AG08396 (cell line): ENCODE data around the gene RTN4R.

ENCODE experiments used
- DNase-seq: peaks from one replicate; pipeline ENCODE4 v3.0.0; 2012; ENCODE audit warnings: low spot score, mixed read lengths

The RTN4R gene

DNA sequence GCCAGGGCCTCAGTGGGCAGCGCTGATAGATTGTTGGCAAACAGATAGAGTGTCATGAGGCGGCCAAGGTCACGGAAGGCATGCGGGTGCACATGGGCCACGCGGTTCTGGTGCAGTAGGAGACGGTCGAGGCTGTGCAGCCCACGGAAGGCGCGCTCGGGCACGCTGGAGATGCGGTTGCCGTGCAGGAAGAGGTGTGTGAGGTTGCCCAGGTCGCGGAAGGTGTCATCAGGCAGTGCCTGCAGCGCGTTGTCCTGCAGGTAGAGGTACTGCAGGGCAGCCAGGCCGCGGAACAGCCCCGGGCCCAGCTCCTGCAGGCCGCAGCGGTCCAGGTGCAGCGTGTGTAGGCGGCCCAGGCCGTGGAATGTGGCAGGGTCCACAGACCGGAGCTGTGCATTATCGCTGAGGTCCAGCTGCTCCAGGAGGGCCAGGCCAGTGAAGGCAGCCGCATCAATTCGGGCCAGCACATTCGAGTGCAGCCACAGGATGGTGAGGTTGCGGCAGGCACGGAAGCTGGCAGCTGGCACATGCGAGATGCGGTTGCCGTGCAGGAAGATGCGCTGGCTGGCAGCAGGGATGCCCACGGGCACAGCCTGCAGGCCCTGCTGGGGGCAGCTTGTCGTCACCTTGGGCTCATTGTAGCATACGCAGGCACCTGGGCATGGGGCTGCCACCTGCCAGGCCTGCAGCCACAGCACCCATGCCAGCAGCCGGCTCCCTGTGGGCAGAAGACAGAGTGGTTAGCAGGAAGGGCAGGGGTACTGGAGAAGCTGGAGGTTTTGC is 25.5 kb downstream of the RTN4R start:
- DNase-seq: no peak

DNA sequence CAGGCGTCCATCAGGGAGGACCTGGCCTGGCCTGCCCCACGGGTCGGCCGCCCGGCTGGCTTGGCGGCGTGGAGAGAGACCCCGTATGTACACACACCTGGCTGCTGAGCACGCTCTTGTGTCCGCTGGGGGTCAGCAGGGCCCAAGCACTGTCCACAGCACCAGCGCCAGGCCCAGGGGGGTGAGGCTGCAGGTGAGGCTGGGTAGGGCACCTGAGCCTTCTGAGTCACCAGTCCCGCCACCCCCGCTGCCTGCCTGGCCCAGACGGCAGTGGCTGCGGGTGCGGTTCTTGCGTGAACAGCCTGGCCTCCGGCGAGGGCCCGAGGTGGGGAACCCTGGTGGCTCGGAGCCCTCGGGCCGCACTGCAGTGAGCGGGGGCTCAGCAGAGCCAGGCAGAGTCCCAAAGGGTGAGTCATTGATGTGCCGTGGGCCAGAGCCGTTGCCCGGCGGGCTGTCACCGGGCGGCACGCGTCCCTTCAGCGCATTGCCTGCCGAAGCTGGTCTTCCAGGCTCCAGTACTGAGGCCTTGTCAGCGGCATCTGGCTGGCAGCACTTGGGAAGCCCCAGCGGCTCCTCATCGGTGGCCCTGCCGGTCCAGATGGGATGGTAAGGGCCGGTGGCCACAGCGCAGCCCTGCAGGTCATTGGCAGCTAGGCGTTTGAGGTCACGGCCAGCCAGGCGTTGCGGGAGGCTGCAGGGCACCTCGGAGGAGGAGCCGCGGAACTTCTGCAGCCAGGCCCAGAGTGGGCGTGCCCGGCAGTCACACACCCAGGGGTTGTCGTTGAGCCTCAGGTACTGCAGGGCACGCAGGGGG is 26.3 kb downstream of the RTN4R start:
- no peak for DNase-seq

DNA sequence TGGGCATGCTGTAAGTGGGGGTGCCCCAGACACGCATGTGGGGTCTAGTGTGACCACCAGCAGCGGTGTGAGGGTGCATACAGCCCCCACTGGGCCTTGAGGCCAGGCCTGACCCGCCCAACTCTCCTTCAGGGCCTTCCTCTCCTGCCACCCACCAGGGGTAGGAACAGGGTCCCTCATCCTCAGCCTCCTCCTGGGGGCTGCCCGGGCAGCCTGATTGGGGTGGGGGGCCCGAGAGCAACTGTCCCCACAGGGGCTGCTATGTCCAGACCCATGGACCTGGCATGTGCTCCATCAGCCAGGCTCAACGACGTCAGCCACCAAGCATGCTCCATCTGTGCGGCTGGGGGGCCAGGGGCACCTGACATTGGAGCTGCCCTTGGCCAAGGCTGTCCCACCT is 27.2 kb downstream of the RTN4R start:
- DNase-seq: no peak

DNA sequence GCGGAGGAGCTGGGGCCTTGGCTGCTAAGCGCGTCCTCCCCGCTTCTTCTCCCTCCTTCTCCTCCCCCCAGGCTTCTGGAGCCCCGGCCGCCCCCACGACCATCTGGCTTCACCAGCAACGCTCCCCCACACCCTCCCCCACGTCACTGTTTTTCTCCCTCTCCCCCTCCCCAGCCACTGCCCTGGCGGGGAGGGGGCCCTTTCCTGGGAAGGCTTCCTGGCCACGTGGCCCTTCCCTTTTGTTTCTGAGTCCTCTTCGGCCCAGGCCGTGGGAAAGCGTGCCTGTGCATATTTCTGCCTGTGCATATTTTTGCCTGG is 27.7 kb downstream of the RTN4R start:
- no peak for DNase-seq

DNA sequence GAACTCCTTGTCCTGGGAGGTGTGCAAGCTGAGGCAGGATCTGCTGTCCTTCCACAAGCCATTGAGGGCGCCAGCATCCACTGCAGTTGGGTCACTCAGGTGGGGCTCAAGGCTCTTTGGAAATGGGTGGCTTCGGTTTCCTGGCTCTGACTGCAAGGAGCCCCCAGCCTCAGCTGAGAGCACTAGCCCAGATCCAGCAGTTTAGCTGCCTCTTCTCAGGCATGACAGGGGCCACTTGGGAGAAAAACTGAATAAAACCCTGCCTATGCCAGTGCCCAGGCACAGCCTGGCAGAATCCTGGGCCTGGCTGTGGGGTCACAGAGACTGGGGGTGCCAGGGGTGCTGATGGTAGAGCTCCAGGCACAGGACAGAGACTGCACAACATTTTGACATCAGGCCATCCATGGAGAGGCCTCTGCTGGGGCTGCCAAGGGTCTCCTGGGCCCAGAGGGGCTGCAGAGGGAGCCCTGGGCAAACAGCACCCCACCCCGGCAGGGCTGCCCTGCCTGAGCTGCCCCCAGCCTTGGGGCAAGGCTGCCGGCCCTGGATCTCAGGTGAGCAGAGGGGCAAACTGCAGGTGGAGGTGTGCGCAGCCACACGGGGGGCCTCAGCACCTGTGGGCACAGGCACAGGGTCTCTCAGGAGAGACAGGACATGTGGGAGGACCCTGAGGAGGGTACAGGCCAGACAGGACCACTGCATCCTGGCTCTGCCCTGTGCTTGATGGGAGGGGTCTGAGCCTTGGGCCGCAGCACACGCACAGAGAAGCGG is 28.3 kb downstream of the RTN4R start:
- DNase-seq: no peak

DNA sequence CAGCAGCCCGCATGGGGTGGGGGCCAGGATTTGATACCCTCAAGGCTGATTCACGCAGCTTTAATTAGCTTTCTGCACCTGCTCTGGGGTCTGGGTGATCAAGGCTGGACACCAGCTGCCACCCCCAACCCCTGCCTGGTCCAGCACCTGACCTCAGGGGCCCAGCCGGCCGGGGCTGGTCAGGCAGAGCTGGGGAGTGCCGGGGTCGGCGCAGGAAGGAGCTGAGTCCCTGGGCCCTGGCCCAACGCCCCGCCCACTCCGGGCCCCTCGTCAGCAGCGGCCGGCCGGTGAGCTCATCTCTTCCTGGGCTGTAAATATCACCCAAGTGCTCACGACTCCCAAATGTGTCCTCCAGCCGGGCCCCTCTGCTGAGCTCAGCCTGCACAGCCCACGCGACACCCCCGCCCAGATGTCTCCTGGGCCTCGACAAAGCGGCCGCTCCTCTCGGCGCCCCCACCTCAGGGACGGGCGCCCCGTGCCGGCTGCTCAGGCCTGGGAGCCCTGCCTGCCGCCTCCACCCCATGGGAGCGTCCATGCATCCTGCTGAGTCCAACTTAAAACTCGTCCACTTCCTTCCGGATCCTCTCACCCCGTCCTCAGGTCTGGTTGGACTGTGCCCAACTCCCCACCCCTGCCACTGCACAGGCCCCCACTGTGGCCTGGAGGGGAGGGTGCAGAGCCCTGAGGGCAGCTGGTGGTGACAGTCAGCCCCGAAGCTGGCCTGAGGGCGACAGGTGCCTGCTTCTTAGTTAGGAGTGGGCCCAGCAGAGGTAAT is 29.0 kb downstream of the RTN4R start:
- DNase-seq: peak; percentile 75

DNA sequence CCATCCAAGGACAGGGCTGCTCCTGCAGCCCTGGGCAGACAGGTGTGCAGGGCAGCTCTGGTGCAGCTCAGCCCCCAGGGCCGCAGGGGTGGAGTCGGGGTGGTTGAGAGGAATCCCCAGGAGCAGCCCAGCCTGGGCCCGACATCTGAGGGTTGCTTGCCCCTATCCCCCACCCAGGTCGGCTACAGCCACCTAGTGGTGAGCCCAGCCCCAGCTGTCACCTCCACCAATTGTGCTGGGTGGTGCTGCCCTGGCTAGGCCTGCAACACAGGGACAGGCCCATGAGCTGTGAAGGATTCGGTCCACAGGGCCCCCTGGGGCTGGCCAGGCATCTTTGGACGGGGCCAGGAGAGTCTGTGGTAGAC is 29.6 kb downstream of the RTN4R start:
- peak; percentile 61 for DNase-seq

DNA sequence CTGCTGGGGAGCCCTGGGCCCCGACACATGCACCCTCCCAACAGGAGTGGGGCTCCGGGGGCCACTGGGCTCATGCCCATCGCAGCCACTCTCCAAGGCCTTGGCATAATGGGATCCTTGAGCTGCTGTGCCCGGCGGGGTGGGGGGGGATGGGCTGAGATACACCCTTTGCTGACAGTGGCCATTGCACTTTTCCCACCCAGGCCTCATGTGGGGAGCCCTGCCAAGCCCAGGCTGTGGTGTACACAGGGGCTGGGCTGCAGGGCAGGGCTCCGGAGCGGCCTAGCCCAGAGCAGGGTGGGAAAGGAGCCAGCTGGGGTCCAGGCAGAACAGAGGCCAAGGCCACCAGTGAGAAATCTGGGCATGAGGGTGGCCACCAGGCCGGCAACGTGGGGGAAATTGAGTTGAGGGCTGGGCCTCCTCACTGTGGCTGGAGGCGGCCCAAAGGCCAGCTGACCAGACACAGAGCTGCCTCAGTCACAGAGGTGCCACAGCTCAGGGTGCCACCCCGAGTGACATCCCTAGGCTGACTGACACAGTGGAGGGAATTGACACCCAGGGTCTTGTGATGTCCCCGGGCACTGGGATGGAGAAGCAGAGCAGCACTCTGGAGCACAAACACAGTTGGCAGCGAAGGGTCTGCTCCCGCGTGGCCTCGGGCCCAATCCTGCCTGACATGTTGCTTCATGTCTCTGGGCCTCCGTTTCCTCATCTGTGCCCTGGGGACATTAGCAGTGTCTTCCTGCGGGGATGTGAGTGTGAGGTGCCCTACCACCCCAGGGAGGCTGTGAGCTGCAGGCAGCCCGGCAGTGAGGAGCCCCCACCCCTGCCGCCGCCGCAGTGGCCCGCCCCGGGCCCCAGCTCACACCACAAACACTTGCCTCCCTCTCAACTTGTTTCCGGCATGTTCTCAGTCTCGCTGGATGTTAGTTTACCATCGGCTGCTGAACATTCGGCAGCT is 30.4 kb downstream of the RTN4R start:
- DNase-seq: no peak

DNA sequence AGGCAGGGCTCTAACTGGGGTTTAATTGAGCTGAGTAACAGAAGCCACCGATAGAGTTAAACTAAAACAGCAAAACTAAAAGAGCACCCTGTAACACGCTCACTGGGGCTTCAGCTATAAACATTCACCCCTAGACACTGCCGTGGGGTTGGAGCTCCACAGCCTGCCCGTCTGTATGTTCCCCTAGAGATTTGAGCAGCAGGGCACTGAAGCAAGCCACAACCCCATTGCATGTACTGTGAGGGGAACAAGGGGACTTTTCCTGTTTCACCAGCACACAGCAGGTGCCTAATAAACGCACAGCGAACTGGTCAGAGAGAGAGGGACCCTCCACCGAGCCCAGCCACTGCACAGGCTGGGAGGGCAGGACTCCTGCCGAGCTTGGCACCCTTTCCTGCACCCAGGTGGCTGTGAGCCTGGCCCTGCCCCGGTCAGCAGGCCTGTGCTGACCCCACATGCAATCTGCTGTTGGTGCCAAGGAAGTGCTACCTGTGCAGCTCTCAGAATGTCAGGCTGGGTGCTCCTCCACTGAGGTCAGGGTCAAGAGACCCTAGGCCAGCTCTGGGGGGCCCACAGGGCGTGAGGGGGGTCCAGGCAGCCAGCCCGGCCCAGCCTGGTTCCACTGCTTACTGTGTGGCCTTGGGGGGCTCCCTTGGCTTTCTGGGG is 31.9 kb downstream of the RTN4R start:
- no peak for DNase-seq

DNA sequence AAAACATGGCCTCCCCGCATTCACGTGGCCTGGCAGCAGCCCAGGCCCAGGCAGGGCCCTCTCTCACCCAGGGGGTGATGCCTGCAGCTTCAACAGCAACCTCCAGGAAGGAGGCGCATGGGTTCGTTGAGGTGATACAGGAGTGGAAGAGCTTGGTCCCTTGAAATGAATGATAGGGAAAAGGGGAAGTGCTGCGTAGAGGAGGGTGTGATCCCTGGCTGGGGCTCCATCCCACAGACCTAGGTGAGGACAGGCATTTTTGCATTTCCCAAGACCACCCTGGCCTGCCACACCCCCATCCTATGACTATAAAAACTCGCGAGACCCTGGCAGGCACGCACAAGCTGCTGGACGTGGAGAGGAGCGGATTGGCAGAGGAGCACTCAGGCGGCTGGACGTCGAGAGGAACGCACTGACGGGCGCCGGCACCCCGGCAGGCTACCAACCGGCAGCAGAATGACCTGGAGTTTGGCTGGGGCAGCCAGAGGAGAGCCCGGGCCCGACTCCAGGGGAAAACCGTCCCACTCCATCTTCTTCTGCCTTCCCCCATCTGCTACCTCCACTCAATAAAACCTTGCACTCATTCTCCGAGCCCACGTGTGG is 32.6 kb downstream of the RTN4R start:
- no peak for DNase-seq

DNA sequence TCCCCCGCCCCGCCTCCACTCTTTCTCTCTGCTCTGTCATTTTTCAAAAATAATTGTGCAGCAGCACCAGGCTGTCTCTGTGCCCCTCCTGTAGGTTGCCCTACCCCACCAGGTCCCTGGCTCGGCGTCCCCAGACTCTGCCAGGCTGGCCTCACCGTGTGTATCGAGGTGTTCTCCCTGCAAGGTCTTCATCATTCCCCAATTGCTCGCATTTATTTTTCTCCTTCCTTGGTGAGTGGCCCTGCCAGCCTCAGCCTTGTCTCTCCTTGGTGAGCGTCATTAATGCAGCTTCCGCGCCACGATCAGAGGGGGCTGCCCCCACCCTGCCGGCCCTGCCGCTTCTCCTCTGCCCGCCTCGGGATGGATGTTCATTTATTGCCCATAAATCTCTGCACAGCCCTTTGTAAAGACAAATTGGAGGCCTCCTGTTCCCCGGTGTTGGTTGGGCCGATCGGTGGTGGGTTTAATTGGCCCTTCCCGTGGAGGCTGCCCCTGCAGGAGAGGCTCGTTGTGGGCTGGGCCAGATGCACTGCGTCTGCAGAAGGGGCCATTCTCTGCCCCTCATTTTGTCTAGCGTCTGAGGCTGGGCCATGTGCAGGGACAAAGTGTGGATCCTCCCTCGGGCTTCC is 33.2 kb downstream of the RTN4R start:
- DNase-seq: no peak

DNA sequence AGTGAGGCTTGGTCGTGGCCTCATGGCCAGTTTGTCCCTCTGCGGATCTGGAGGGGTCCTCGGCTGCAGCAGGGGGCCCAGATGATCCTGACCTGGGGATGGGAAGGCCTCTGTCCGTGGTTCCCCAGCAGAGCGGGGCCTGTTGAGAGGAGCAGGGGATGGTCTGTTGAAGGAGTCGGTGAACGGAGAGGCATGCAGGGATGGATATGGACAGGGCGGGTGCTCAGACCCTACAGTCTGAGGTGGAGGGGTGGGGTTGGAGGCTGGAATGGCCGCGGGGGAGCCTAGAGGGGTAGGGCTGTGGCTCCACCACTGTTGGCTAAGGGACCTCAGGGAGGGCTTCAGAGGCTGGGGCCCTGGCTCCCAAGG is 33.8 kb downstream of the RTN4R start:
- DNase-seq: no peak

DNA sequence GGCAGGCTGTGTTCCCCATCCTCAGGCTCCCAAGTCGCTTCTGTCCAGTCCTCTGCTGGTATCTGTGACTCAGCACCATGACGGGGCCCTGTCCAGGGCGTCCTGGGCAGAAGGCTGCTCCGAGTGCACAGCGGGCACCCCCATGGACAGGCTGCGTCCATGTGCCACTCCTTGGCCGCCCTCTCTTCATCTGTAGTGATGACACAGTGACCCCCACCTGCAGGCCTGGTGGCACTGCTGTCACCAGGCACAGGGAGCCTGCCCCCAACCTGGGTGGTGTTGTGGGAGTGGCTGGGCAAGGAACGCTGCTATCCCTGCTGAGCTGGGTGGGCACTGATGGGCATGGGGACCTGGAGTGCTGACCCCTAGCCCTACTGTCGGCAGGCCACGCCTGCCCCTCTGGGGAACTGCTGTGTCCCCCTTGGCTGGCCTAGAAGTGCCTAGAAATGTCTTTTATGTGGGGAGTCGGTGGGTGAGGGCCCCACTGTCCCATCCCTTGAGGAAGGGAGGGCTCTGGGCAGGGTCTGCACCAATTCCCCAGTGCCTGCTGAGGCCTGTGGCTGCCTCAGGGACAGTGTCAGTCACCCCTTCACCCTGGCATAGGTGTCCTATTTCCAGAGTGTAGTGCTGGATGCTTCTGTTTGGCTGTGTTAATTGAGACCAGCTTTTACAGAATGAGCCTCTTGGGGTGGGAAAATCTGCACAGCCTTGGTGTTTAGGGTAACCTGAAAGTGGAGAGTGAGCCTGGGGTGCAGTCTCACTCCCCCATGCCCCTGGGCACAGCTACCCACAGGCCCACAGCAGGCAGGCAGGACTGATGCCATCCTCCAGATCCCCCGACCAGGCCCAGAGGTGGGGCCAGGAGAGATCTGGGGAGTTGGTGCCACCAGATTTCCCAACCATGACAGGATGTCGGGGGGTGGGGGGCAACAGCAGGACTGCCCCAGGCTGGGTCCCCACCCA is 34.5 kb downstream of the RTN4R start:
- DNase-seq: no peak

DNA sequence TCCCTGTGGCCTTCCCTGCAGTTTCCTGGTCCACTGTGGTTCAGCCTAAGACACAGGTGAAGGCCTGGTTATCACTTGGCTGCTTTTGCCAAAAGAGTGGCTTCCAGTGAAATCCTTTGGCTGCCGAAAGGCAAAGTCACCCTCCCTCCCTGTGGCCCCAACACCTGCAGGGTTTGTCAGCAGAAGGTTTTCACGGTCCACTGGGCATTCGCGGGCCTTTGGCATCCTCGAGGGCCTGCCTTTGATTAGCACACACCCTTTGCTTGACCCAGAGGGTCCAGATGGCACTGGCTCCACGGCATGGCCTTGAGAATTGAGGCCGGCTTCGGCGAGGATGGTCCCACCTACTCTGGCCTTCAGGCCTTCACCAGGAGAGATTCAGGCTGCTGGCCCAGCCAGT is 35.3 kb downstream of the RTN4R start:
- no peak for DNase-seq

DNA sequence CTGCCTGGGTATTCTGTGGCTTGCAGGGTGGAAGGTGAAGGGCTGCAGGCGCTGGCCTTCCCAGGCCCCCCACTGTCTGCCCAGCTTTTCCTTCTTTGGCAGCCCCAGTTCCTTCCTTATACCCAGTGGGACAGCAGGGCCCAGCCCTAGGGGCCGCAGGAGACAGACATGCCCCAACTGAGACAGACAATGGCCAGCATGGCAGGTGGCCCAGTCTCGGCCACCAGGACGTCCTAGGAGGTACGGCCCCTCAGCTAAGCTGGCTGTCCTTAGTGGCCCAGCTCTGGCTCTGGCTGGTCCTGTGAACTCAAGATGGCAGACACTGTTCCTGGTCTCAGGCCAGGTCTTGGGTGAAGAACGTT is 35.9 kb downstream of the RTN4R start:
- DNase-seq: no peak

DNA sequence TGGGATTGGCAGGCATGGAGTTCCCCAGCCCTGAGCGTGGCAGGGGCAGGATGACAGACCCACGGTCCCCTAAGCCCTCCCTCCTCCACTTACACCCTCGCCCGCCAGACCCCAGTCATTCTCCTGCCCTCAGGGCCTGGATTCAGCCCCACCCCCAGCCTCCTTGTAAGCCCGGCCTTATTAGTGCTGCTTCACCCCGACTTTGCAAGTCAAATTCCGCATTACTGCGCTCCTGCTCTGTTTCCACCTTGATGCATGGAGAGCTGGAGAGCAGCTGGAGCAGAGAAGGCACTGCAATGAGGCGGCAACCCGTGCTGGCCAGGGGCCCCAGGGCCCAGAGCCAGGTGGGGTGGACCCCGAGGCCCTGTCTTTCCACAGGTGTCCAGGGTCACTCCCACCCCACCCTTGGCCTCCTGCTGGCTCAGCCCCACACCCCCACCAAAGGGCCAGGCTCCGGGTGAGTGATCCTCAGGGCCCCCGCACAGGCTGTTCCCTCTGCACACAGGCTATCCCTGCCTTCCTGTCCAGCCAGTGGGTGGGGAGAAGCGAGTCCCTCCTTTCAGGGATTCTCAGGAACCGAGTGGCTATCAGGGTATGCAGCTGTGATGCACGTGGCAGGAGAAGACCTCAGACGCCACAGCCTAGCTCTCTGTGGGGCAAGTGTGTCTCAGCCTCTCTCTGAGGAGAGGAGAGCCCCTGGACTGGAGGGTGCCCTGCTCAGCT is 36.4 kb downstream of the RTN4R start:
- no peak for DNase-seq

DNA sequence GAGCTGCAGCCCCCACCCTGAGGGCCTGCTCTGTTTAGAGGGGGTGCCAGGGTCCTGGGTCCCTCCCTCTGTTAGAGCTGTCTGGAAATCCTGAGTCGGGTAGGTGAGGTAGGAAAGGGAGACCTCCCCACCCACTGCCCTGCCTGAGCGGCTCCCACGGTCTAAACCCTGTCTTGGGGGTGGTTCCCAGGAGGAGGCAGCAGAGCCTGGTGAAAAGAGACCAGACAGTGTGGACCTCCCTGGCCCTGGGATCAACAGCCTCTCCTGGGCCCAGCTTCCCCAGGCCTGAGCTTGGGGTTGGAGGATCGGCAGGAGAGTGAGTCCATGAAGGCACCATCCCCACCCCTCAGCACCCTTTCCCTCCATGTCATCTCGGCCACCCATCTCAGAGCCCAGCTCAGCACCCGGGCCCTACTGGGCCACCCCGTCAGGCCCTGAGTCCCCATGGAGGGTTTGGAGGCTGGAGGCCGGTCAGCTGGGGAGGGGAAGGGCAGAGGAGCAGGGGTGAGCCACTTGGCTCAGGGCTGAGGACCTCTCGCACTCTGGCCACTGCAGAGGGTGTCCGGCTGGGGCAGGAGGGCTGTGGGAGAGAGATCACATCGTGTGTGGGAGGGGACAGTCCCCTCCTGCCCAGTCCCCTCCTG is 37.2 kb downstream of the RTN4R start:
- DNase-seq: no peak
